ENCODE results near the gene LRRTM3.

LRRTM3 gene

GRCh38 chr10:66999762-67000545, 74.1 kb downstream of the LRRTM3 start:
- no peaks in the 10 kb centered on the region for H3K27me3 ChIP-seq
- no peak overlapping the region for H3K4me3 ChIP-seq (ENCODE audit: low read depth in 1 of 2, low read length in 1 of 2)
- TF ChIP-seq CTCF (IDR thresholded peaks at IDR 0.05), result no peak
- H3K27ac ChIP-seq, result no peak overlapping the region
- H3K36me3 ChIP-seq, result no peaks in the 10 kb centered on the region
- no peaks in the 10 kb centered on the region for H3K9me3 ChIP-seq
- no peaks in the 10 kb centered on the region for H3K4me1 ChIP-seq (ENCODE audit: control insufficient read depth in 1 of 2, insufficient read depth in 1 of 2, low read depth in 1 of 2, low read length in 1 of 2)

- H3K9me3 ChIP-seq, result no peaks in the 10 kb centered on the region
- H3K4me1 ChIP-seq (ENCODE audit: control insufficient read depth in 1 of 2, insufficient read depth in 1 of 2, low read depth in 1 of 2, low read length in 1 of 2), result no peaks in the 10 kb centered on the region
- TF ChIP-seq CTCF (IDR thresholded peaks at IDR 0.05), result no peak
- no peak overlapping the region for H3K27ac ChIP-seq
- H3K27me3 ChIP-seq, result no peaks in the 10 kb centered on the region
- H3K36me3 ChIP-seq, result no peaks in the 10 kb centered on the region
- H3K4me3 ChIP-seq (ENCODE audit: low read depth in 1 of 2, low read length in 1 of 2), result no peak overlapping the region
These were observed 78.9 kb downstream of the LRRTM3 start for GRCh38 chr10:67004690-67005089.

DNA sequence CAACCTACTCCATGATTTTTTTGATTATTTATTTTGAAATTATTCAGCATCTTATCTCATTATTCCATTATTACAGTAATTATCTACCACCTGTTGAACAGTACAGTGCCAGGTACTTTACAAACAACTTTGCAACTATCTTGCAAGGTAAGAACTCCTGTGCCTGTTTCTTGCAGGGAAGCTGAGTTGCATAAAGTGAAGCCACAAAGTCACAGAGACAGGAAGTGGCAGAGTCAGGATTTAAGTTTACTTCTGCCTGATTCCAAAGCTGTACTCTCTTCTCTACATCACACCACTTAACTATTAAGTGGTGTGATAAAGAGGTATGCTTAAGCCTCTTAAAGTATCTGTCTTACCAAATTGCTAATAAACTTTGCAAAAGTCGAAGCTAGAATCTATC, 80.1 kb downstream of the LRRTM3 start:
- Histone ChIP-seq H3K4me1 (ENCODE audit: control insufficient read depth in 1 of 2, insufficient read depth in 1 of 2, low read depth in 1 of 2, low read length in 1 of 2) (no peaks in the 10 kb centered on the region), H3K9me3 (no peaks in the 10 kb centered on the region), H3K27me3 (no peaks in the 10 kb centered on the region)

GRCh38 chr10:67011480-67011879, 85.6 kb downstream of the LRRTM3 start:
- no peak overlapping the region for H3K4me3 ChIP-seq (ENCODE audit: low read depth in 1 of 2, low read length in 1 of 2)
- no peaks in the 10 kb centered on the region for H3K9me3 ChIP-seq
- no peak for TF ChIP-seq CTCF (IDR thresholded peaks at IDR 0.05)
- H3K27me3 ChIP-seq, result no peaks in the 10 kb centered on the region
- no peak overlapping the region for H3K27ac ChIP-seq
- no peaks in the 10 kb centered on the region for H3K36me3 ChIP-seq
- H3K4me1 ChIP-seq (ENCODE audit: control insufficient read depth in 1 of 2, insufficient read depth in 1 of 2, low read depth in 1 of 2, low read length in 1 of 2), result no peaks in the 10 kb centered on the region

More for the DNA sequence above, 80.1 kb downstream of the LRRTM3 start:
- no peak for TF ChIP-seq CTCF (IDR thresholded peaks at IDR 0.05)
- Histone ChIP-seq H3K4me3 (ENCODE audit: low read depth in 1 of 2, low read length in 1 of 2) (no peak overlapping the region), H3K36me3 (no peaks in the 10 kb centered on the region), H3K27ac (no peak overlapping the region)

DNA sequence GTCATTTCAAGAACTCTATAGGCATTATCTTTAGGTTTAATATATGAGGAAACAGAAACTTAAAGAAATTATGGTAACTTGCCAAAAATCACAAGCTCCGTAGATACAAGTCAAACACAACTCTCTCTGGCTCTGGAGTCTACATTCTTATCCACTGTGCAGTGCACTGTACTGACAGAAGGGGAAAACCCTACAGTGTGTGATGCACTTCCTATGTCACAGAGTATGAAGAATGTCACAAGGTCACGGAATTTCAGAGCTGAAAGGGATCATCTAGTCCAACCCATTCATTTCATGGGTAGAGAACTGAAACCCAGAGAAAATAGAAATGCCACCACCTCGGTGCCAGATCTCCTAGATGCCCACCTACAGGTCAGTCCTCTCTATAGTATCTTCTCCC, 86.1 kb downstream of the LRRTM3 start:
- Histone ChIP-seq H3K9me3 (no peaks in the 10 kb centered on the region), H3K36me3 (no peaks in the 10 kb centered on the region), H3K4me3 (ENCODE audit: low read depth in 1 of 2, low read length in 1 of 2) (no peak overlapping the region), H3K4me1 (ENCODE audit: control insufficient read depth in 1 of 2, insufficient read depth in 1 of 2, low read depth in 1 of 2, low read length in 1 of 2) (no peaks in the 10 kb centered on the region), H3K27ac (no peak overlapping the region), H3K27me3 (no peaks in the 10 kb centered on the region)
- no peak for TF ChIP-seq CTCF (IDR thresholded peaks at IDR 0.05)

Data from neutrophil (primary cell).